ENCODE measurements around the gene YOD1. TPM values are rescaled to one million over a fixed set of nuclear protein-coding genes. Genes with fewer than 3 reads are reported as not detected.

The YOD1 gene
- polyA plus RNA-seq, 1 donor from 2014 or later, result 9.3 TPM

GRCh38 chr1:207007352-207008033 lies 43.5 kb downstream of the YOD1 start:
- Histone ChIP-seq H3K9ac (ENCODE audit: low read length) (no peak overlapping the region), H2AFZ (ENCODE audit: low read depth, low read length) (no peak overlapping the region)
- TF ChIP-seq MXI1 (conservative IDR thresholded peaks at IDR 0.05; ENCODE audit: poor library complexity, severe bottlenecking) (no peak), CTCF (IDR thresholded peaks at IDR 0.05; ENCODE audit: poor library complexity, severe bottlenecking) (no peak), REST (IDR thresholded peaks at IDR 0.05; ENCODE audit: borderline replicate concordance) (no peak), TAF1 (IDR thresholded peaks at IDR 0.05; ENCODE audit: low read depth) (no peak), EZH2 (IDR thresholded peaks at IDR 0.05; ENCODE audit: borderline replicate concordance, insufficient read depth, low read length, poor library complexity, severe bottlenecking) (no peak), POLR2AphosphoS5 (IDR thresholded peaks at IDR 0.05) (no peak), EP300 (conservative IDR thresholded peaks at IDR 0.05; ENCODE audit: poor library complexity, severe bottlenecking) (no peak), SMC3 (conservative IDR thresholded peaks at IDR 0.05; ENCODE audit: poor library complexity) (no peak), RAD21 (conservative IDR thresholded peaks at IDR 0.05) (no peak)

GRCh38 chr1:207006914-207007313 lies 44.1 kb downstream of the YOD1 start:
- Histone ChIP-seq H3K27me3 (ENCODE audit: insufficient read depth, low read depth, low read length) (no peaks in the 10 kb centered on the region), H3K9ac (ENCODE audit: low read length) (no peak overlapping the region), H2AFZ (ENCODE audit: low read depth, low read length) (no peak overlapping the region), H3F3A (ENCODE audit: insufficient read depth, low read length, poor library complexity, severe bottlenecking) (no peaks in the 10 kb centered on the region), H4K20me1 (ENCODE audit: insufficient read depth) (no peaks in the 10 kb centered on the region), H3K36me3 (ENCODE audit: insufficient read depth, low read length) (no peaks in the 10 kb centered on the region), H3K4me3 (ENCODE audit: low read length) (no peak overlapping the region), H3K9me2 (ENCODE audit: insufficient read depth, low read length) (no peaks in the 10 kb centered on the region), H3K4me2 (ENCODE audit: low read length) (no peak overlapping the region), H3K79me2 (replicated peaks; ENCODE audit: insufficient read depth, low read length) (no peaks in the 10 kb centered on the region), H3K27ac (ENCODE audit: low read length) (no peak overlapping the region), H3K9me3 (ENCODE audit: low read length) (no peaks in the 10 kb centered on the region)
- TF ChIP-seq EZH2 (IDR thresholded peaks at IDR 0.05; ENCODE audit: borderline replicate concordance, insufficient read depth, low read length, poor library complexity, severe bottlenecking) (no peak), POLR2AphosphoS5 (IDR thresholded peaks at IDR 0.05) (no peak), EP300 (conservative IDR thresholded peaks at IDR 0.05; ENCODE audit: poor library complexity, severe bottlenecking) (no peak), RAD21 (conservative IDR thresholded peaks at IDR 0.05) (no peak), REST (IDR thresholded peaks at IDR 0.05; ENCODE audit: borderline replicate concordance) (no peak), SMC3 (conservative IDR thresholded peaks at IDR 0.05; ENCODE audit: poor library complexity) (no peak)

More at GRCh38 chr1:207007352-207008033, 43.5 kb downstream of the YOD1 start:
- no peak overlapping the region for H3K4me2 ChIP-seq (ENCODE audit: low read length)
- no peak overlapping the region for H3K4me3 ChIP-seq (ENCODE audit: low read length)
- H3K9me3 ChIP-seq (ENCODE audit: low read length), result no peaks in the 10 kb centered on the region
- no peaks in the 10 kb centered on the region for H3K36me3 ChIP-seq (ENCODE audit: insufficient read depth, low read length)
- H3K27me3 ChIP-seq (ENCODE audit: insufficient read depth, low read depth, low read length), result no peaks in the 10 kb centered on the region
- H3K9me2 ChIP-seq (ENCODE audit: insufficient read depth, low read length), result no peaks in the 10 kb centered on the region
- no peak overlapping the region for H3K27ac ChIP-seq (ENCODE audit: low read length)
- H4K20me1 ChIP-seq (ENCODE audit: insufficient read depth), result no peaks in the 10 kb centered on the region
- H3K79me2 ChIP-seq (replicated peaks; ENCODE audit: insufficient read depth, low read length), result no peaks in the 10 kb centered on the region
- H3F3A ChIP-seq (ENCODE audit: insufficient read depth, low read length, poor library complexity, severe bottlenecking), result no peaks in the 10 kb centered on the region

All from neural cell (in vitro differentiated cells).